Stimulated activated memory B cell treated with anti-CD40 and anti-IgM and Interleukin-4, amounts not matched to agents 10 μg/mL and 1 μg/mL and 100 μg/mL, for 72 hours (primary cell): Measurements from ENCODE around the gene SUSD3.

ENCODE experiments used
- ATAC-seq: fragments of 150-1000 bp; cut with Tn5 transposase; 2 replicates; pipeline ENCODE4 v1.10.0; 2021
- H3K27ac Mint-ChIP-seq: one replicate; pipeline ENCODE4 v1.8.0; 2022; ENCODE audit warnings: mild to moderate bottlenecking, mixed read lengths
- H3K27me3 Mint-ChIP-seq: one replicate; pipeline ENCODE4 v1.8.0; 2022; ENCODE audit warnings: mixed read lengths
- H3K36me3 Mint-ChIP-seq: one replicate; pipeline ENCODE4 v1.8.0; 2022; ENCODE audit warnings: mixed read lengths
- H3K4me1 Mint-ChIP-seq: one replicate; pipeline ENCODE4 v1.8.0; 2022; ENCODE audit warnings: mixed read lengths
- H3K4me3 Mint-ChIP-seq: one replicate; pipeline ENCODE4 v1.8.0; 2022; ENCODE audit warnings: mild to moderate bottlenecking, moderate library complexity, mixed read lengths
- H3K9me3 Mint-ChIP-seq: one replicate; pipeline ENCODE4 v1.8.0; 2022; ENCODE audit warnings: mixed read lengths

The SUSD3 gene

GRCh38 chr9:93057042-93057702 is 1.3 kb upstream of the SUSD3 start:
- Mint-ChIP-seq H3K4me3 (no peak overlapping the region), H3K27me3 (no peaks in the 10 kb centered on the region), H3K36me3 (no peaks in the 10 kb centered on the region), H3K4me1 (peaks cover 61% of the 10 kb centered on the region), H3K27ac (peak overlapping the region; percentile 74), H3K9me3 (no peaks in the 10 kb centered on the region)
- no peak for ATAC-seq

GRCh38 chr9:93057703-93058354 is 672 bp upstream of the SUSD3 start:
- Mint-ChIP-seq H3K9me3 (no peaks in the 10 kb centered on the region), H3K4me1 (peaks cover 68% of the 10 kb centered on the region), H3K4me3 (peak overlapping the region; percentile 56), H3K36me3 (no peaks in the 10 kb centered on the region), H3K27ac (peak overlapping the region; percentile 74), H3K27me3 (no peaks in the 10 kb centered on the region)
- peak; percentile 54 for ATAC-seq

- Mint-ChIP-seq H3K9me3 (no peaks in the 10 kb centered on the region), H3K4me3 (peak overlapping the region; percentile 83), H3K4me1 (peaks cover 77% of the 10 kb centered on the region), H3K36me3 (no peaks in the 10 kb centered on the region), H3K27ac (peak overlapping the region; percentile 100), H3K27me3 (no peaks in the 10 kb centered on the region)
- ATAC-seq: peak; percentile 18
Observed at GRCh38 chr9:93059011-93059714, 662 bp downstream of the SUSD3 start.

- Mint-ChIP-seq H3K9me3 (no peaks in the 10 kb centered on the region), H3K4me3 (peak overlapping the region; percentile 83), H3K27ac (peak overlapping the region; percentile 100)
Observed at GRCh38 chr9:93059715-93060578, 1.4 kb downstream of the SUSD3 start.

GRCh38 chr9:93060746-93061259 is 2.3 kb downstream of the SUSD3 start:
- Mint-ChIP-seq H3K4me1 (peaks cover 84% of the 10 kb centered on the region), H3K27ac (peak overlapping the region; percentile 100), H3K27me3 (no peaks in the 10 kb centered on the region), H3K36me3 (peaks cover 10% of the 10 kb centered on the region), H3K9me3 (no peaks in the 10 kb centered on the region), H3K4me3 (peak overlapping the region; percentile 83)
- no peak for ATAC-seq

More at GRCh38 chr9:93059715-93060578, 1.4 kb downstream of the SUSD3 start:
- ATAC-seq: no peak
- H3K4me1 Mint-ChIP-seq: peaks cover 83% of the 10 kb centered on the region
- H3K27me3 Mint-ChIP-seq: no peaks in the 10 kb centered on the region
- peaks cover 6% of the 10 kb centered on the region for H3K36me3 Mint-ChIP-seq

DNA sequence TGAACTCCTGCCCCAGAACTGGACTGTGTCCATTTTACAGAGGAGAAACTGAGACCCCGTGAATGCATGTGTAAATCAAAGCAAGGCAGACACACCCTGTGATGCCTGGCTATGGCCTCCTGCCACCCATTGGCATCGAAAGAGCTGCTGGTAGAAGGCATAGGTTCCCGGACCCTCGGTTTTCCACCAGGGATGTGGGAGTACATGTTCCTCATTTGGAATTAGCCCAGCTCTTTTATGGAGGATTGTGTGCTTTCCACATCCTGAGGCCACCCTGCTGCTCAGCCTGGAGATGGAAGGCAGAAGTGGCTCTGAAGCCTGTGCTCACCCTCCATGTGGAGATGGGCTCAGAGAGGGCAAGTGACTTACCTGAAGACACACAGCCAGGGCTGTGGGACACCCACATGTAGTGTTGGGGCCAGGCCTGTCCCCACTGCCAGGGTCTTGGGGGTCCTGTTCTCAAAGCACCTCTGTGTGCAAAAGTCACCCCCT is 2.8 kb downstream of the SUSD3 start:
- Mint-ChIP-seq H3K4me1 (peaks cover 87% of the 10 kb centered on the region), H3K4me3 (peak overlapping the region; percentile 89), H3K36me3 (peaks cover 12% of the 10 kb centered on the region), H3K9me3 (no peaks in the 10 kb centered on the region), H3K27ac (peak overlapping the region; percentile 100), H3K27me3 (no peaks in the 10 kb centered on the region)
- ATAC-seq: no peak

GRCh38 chr9:93061791-93062763 is 3.6 kb downstream of the SUSD3 start:
- ATAC-seq: peak; percentile 59
- H3K36me3 Mint-ChIP-seq: peaks cover 12% of the 10 kb centered on the region
- H3K27me3 Mint-ChIP-seq: no peaks in the 10 kb centered on the region
- H3K4me3 Mint-ChIP-seq: peak overlapping the region; percentile 89
- peaks cover 85% of the 10 kb centered on the region for H3K4me1 Mint-ChIP-seq
- H3K9me3 Mint-ChIP-seq: no peaks in the 10 kb centered on the region
- peak overlapping the region; percentile 100 for H3K27ac Mint-ChIP-seq

DNA sequence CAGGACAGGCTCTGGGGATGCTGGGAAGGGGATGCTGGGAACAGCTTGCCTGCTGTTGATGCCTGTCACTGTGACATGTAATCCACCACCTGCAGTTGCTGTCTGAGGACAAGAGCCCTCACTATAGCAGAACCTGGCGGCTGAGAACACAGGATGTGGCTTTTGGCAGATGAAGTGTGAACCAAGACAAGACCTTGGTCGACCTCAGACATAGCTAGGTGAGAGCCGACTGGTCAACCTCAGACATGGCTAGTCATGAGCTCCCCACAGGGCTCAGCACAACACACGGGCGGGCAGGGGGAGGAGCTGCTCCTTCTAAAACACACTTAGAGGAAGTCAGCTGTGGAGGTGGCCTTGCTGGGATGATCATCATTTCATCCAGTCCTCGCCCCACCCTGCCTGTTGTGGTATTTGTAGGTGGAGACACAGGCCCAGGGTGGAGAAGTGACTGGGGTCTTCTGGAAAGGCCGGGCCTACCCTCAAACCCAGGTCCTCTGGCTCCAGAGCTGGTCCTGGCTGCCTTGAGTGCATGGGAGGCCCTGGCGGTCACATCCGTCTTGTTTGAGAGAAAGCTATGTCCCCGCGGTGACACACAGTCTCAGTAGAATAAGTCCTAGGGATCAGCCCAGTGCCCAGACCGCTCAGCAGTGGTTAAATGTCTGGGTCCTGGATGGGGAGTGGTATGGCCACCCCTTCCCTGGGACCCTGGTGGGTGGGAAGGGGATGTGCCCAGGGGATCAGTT is 6.1 kb downstream of the SUSD3 start:
- peaks cover 20% of the 10 kb centered on the region for H3K36me3 Mint-ChIP-seq
- no peaks in the 10 kb centered on the region for H3K9me3 Mint-ChIP-seq
- ATAC-seq: peak; percentile 96
- no peaks in the 10 kb centered on the region for H3K27me3 Mint-ChIP-seq
- peaks cover 84% of the 10 kb centered on the region for H3K4me1 Mint-ChIP-seq
- H3K27ac Mint-ChIP-seq: peak overlapping the region; percentile 100
- H3K4me3 Mint-ChIP-seq: peak overlapping the region; percentile 76

DNA sequence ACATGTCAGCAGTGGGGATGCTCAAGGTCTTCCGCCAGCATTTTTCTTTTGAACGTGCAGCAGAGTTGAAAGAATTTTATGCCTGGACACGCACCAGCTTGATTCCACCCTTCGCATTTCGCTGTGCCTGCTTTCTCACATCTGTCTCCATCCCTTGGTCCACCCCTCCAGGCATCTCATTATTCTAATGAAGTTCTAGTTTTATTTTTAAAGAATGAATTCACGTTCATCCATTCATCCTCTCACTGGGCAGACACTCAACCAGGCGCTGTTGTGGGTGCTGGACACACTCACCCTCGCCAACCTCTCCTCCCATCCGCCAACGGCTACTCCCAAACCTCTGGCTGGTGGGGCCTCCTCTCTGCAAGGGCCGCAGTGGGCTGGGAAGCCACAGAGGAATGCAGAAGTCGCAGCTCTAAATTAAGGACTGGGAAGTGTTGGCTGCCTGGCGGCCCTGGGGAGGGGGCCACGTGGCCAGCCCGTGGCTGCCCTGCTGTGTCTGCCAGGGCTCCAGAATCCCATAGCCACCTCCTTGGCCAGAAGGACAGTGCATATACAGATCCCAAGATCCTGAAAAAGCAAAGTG is 6.7 kb downstream of the SUSD3 start:
- ATAC-seq: no peak
- Mint-ChIP-seq H3K36me3 (peaks cover 20% of the 10 kb centered on the region), H3K27ac (peak overlapping the region; percentile 100), H3K4me1 (peaks cover 77% of the 10 kb centered on the region), H3K27me3 (no peaks in the 10 kb centered on the region), H3K4me3 (peak overlapping the region; percentile 76), H3K9me3 (no peaks in the 10 kb centered on the region)

- H3K27ac Mint-ChIP-seq: no peak overlapping the region
Observed at GRCh38 chr9:93066978-93067603, 8.6 kb downstream of the SUSD3 start.

GRCh38 chr9:93068956-93069355 is 10.5 kb downstream of the SUSD3 start:
- ATAC-seq: no peak
- H3K4me1 Mint-ChIP-seq: peaks cover 50% of the 10 kb centered on the region
- no peaks in the 10 kb centered on the region for H3K27me3 Mint-ChIP-seq
- peaks cover 31% of the 10 kb centered on the region for H3K36me3 Mint-ChIP-seq
- H3K27ac Mint-ChIP-seq: no peak overlapping the region
- no peaks in the 10 kb centered on the region for H3K9me3 Mint-ChIP-seq
- H3K4me3 Mint-ChIP-seq: no peak overlapping the region

More at GRCh38 chr9:93066978-93067603, 8.6 kb downstream of the SUSD3 start:
- H3K36me3 Mint-ChIP-seq: peaks cover 31% of the 10 kb centered on the region
- no peaks in the 10 kb centered on the region for H3K9me3 Mint-ChIP-seq
- no peaks in the 10 kb centered on the region for H3K27me3 Mint-ChIP-seq
- peaks cover 65% of the 10 kb centered on the region for H3K4me1 Mint-ChIP-seq
- ATAC-seq: no peak
- no peak overlapping the region for H3K4me3 Mint-ChIP-seq

DNA sequence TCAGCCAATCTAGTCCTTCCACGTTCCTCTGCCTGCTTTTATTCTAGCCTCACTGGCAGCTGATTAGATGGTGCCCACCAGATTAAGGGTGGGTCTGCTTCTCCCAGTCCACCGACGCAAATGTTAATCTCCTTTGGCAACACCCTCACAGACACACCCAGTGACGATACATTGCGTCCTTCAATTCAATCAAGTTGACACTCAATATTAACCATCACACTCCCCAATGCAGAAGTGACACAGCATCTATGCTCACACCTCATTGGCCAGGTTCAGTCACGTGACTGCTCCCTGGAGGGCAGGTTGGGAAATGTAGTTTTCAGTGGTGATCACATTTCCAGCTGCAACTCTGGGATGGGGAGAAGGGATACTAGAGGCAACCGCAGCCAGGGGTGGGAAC is 13.0 kb downstream of the SUSD3 start:
- H3K27ac Mint-ChIP-seq: no peak overlapping the region
- H3K27me3 Mint-ChIP-seq: no peaks in the 10 kb centered on the region
- no peak for ATAC-seq
- peaks cover 19% of the 10 kb centered on the region for H3K36me3 Mint-ChIP-seq
- no peaks in the 10 kb centered on the region for H3K9me3 Mint-ChIP-seq
- no peak overlapping the region for H3K4me3 Mint-ChIP-seq
- peaks cover 34% of the 10 kb centered on the region for H3K4me1 Mint-ChIP-seq
